ENCODE measurements around the gene G6PC1.

Gene G6PC1

GRCh38 chr17:42886283-42887176 lies 14.1 kb upstream of the G6PC1 start:
- Histone ChIP-seq H3K36me3 (ENCODE audit: control insufficient read depth, low read length) (no peaks in the 10 kb centered on the region), H3K4me3 (ENCODE audit: low read length) (no peak overlapping the region), H4K20me1 (ENCODE audit: control insufficient read depth, insufficient read depth, low read depth, low read length) (no peaks in the 10 kb centered on the region), H3K79me2 (ENCODE audit: control insufficient read depth, low read length) (no peaks in the 10 kb centered on the region), H3K27me3 (ENCODE audit: control insufficient read depth, low read length) (0 out of 2 replicates have a peak, but pooled peaks cover 5% of the 10 kb centered on the region), H3F3A (ENCODE audit: control insufficient read depth, insufficient read depth) (no peaks in the 10 kb centered on the region), H3K4me1 (ENCODE audit: control insufficient read depth, low read length) (peaks cover 8% of the 10 kb centered on the region), H3K9me2 (replicated peaks; ENCODE audit: control insufficient read depth, low read length) (no peaks in the 10 kb centered on the region), H3K9me3 (ENCODE audit: control insufficient read depth, insufficient read depth, low read length) (no peaks in the 10 kb centered on the region), H3K27ac (ENCODE audit: low read depth, low read length) (no peak overlapping the region), H3K4me2 (ENCODE audit: low read length) (peak overlapping the region; percentile 46)
- no peak for TF ChIP-seq CTCF (IDR thresholded peaks at IDR 0.05; ENCODE audit: low read depth, low read length, poor library complexity, severe bottlenecking)
- no peak for TF ChIP-seq EZH2phosphoT487 (IDR thresholded peaks at IDR 0.05; ENCODE audit: borderline replicate concordance, low read length)

GRCh38 chr17:42889809-42890208 lies 10.8 kb upstream of the G6PC1 start:
- Histone ChIP-seq H3K27me3 (ENCODE audit: control insufficient read depth, low read length) (peaks cover 15% of the 10 kb centered on the region), H3K27ac (ENCODE audit: low read depth, low read length) (no peak overlapping the region), H3K4me1 (ENCODE audit: control insufficient read depth, low read length) (peaks cover 8% of the 10 kb centered on the region), H3K4me2 (ENCODE audit: low read length) (no peak overlapping the region), H3K36me3 (ENCODE audit: control insufficient read depth, low read length) (no peaks in the 10 kb centered on the region), H3K9me3 (ENCODE audit: control insufficient read depth, insufficient read depth, low read length) (no peaks in the 10 kb centered on the region), H3K9me2 (replicated peaks; ENCODE audit: control insufficient read depth, low read length) (no peaks in the 10 kb centered on the region), H3F3A (ENCODE audit: control insufficient read depth, insufficient read depth) (no peaks in the 10 kb centered on the region), H4K20me1 (ENCODE audit: control insufficient read depth, insufficient read depth, low read depth, low read length) (no peaks in the 10 kb centered on the region), H3K79me2 (ENCODE audit: control insufficient read depth, low read length) (no peaks in the 10 kb centered on the region), H3K4me3 (ENCODE audit: low read length) (no peak overlapping the region)
- TF ChIP-seq CTCF (IDR thresholded peaks at IDR 0.05; ENCODE audit: low read depth, low read length, poor library complexity, severe bottlenecking): no peak
- TF ChIP-seq EZH2phosphoT487 (IDR thresholded peaks at IDR 0.05; ENCODE audit: borderline replicate concordance, low read length): no peak

- TF ChIP-seq CTCF (IDR thresholded peaks at IDR 0.05; ENCODE audit: low read depth, low read length, poor library complexity, severe bottlenecking): no peak
- no peak for TF ChIP-seq EZH2phosphoT487 (IDR thresholded peaks at IDR 0.05; ENCODE audit: borderline replicate concordance, low read length)
- no peaks in the 10 kb centered on the region for H3K9me2 ChIP-seq (replicated peaks; ENCODE audit: control insufficient read depth, low read length)
- H3K79me2 ChIP-seq (ENCODE audit: control insufficient read depth, low read length): no peaks in the 10 kb centered on the region
- no peaks in the 10 kb centered on the region for H3F3A ChIP-seq (ENCODE audit: control insufficient read depth, insufficient read depth)
- peaks cover under 1% of the 10 kb centered on the region for H3K4me1 ChIP-seq (ENCODE audit: control insufficient read depth, low read length)
- H3K4me2 ChIP-seq (ENCODE audit: low read length): no peak overlapping the region
- no peaks in the 10 kb centered on the region for H3K36me3 ChIP-seq (ENCODE audit: control insufficient read depth, low read length)
- peaks cover 15% of the 10 kb centered on the region for H3K27me3 ChIP-seq (ENCODE audit: control insufficient read depth, low read length)
- no peak overlapping the region for H3K4me3 ChIP-seq (ENCODE audit: low read length)
- H3K9me3 ChIP-seq (ENCODE audit: control insufficient read depth, insufficient read depth, low read length): no peaks in the 10 kb centered on the region
- H3K27ac ChIP-seq (ENCODE audit: low read depth, low read length): no peak overlapping the region
- no peaks in the 10 kb centered on the region for H4K20me1 ChIP-seq (ENCODE audit: control insufficient read depth, insufficient read depth, low read depth, low read length)
These were observed 9.0 kb upstream of the G6PC1 start for GRCh38 chr17:42891539-42892152.

Measured in DOHH2 (cell line).